Ovary (tissue), 3 donors: ENCODE results near the gene CYB5R4.

Source experiments
- EP300 ChIP-seq: sonication (generic); formaldehyde crosslinking; IDR thresholded peaks from one replicate; pipeline ENCODE4 v1.6.1; 2017; ENCODE audit warnings: antibody characterized with exemption
- TF ChIP-seq, protein P1 (sequence below), 3 donors: fragments of 450-650 bp in 2 of 3; fragments of 200-600 bp in 1 of 3; IDR thresholded peaks; one replicate each; pipeline versions ENCODE4 v1.5.1 to v1.8.0; 2016 to 2022; ENCODE audit warnings: antibody characterized with exemption in 3 of 3, mild to moderate bottlenecking in 1 of 3
- donor health status: DM: no; HTN: no; CAD: no.

- TF ChIP-seq, protein P1, sequence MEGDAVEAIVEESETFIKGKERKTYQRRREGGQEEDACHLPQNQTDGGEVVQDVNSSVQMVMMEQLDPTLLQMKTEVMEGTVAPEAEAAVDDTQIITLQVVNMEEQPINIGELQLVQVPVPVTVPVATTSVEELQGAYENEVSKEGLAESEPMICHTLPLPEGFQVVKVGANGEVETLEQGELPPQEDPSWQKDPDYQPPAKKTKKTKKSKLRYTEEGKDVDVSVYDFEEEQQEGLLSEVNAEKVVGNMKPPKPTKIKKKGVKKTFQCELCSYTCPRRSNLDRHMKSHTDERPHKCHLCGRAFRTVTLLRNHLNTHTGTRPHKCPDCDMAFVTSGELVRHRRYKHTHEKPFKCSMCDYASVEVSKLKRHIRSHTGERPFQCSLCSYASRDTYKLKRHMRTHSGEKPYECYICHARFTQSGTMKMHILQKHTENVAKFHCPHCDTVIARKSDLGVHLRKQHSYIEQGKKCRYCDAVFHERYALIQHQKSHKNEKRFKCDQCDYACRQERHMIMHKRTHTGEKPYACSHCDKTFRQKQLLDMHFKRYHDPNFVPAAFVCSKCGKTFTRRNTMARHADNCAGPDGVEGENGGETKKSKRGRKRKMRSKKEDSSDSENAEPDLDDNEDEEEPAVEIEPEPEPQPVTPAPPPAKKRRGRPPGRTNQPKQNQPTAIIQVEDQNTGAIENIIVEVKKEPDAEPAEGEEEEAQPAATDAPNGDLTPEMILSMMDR (IDR thresholded peaks at IDR 0.05), result no peak
- TF ChIP-seq EP300, result no peak
Measured at GRCh38 chr6:83885984-83886383, 26.5 kb downstream of the CYB5R4 start.
